Measurements from ENCODE around the gene THRAP3. TPM values are rescaled to one million over a fixed set of nuclear protein-coding genes. Genes with fewer than 3 reads are reported as not detected.

The THRAP3 gene
- total RNA-seq, 1 donor: 127 TPM

- no peaks in the 10 kb centered on the region for H3K9me3 ChIP-seq (ENCODE audit: low read depth, low read length)
- H3K27me3 ChIP-seq (ENCODE audit: insufficient read depth, low read length): no peaks in the 10 kb centered on the region
- H3K27ac ChIP-seq (ENCODE audit: low read depth, low read length): no peak overlapping the region
- H3K4me2 ChIP-seq (ENCODE audit: insufficient read depth, low read length): no peak overlapping the region
- H3K4me1 ChIP-seq (ENCODE audit: insufficient read depth, low read length): peaks cover 4% of the 10 kb centered on the region
- no peaks in the 10 kb centered on the region for H4K20me1 ChIP-seq (ENCODE audit: insufficient read depth, low read length)
- no peak for TF ChIP-seq CTCF (IDR thresholded peaks at IDR 0.05; ENCODE audit: extremely low read depth, low read depth, low read length)
- no peaks in the 10 kb centered on the region for H3K79me2 ChIP-seq (ENCODE audit: insufficient read depth, low read length)
- H3K36me3 ChIP-seq (ENCODE audit: insufficient read depth, low read length): no peaks in the 10 kb centered on the region
- no peak overlapping the region for H2AFZ ChIP-seq (ENCODE audit: low read length)
- peak; percentile 89 for DNase-seq (ENCODE audit: insufficient read length, low spot score, missing footprints)
- H3K4me3 ChIP-seq (ENCODE audit: insufficient read depth, low read length): no peak overlapping the region
Measured at GRCh38 chr1:36327421-36328087, 103.3 kb downstream of the THRAP3 start.

- Histone ChIP-seq H3K27me3 (ENCODE audit: insufficient read depth, low read length) (no peaks in the 10 kb centered on the region), H3K4me2 (ENCODE audit: insufficient read depth, low read length) (no peak overlapping the region), H3K9me3 (ENCODE audit: low read depth, low read length) (no peaks in the 10 kb centered on the region), H4K20me1 (ENCODE audit: insufficient read depth, low read length) (no peaks in the 10 kb centered on the region), H3K79me2 (ENCODE audit: insufficient read depth, low read length) (no peaks in the 10 kb centered on the region), H3K4me3 (ENCODE audit: insufficient read depth, low read length) (no peak overlapping the region), H3K4me1 (ENCODE audit: insufficient read depth, low read length) (peaks cover 4% of the 10 kb centered on the region), H3K27ac (ENCODE audit: low read depth, low read length) (no peak overlapping the region), H2AFZ (ENCODE audit: low read length) (no peak overlapping the region), H3K36me3 (ENCODE audit: insufficient read depth, low read length) (no peaks in the 10 kb centered on the region)
- no peak for TF ChIP-seq CTCF (IDR thresholded peaks at IDR 0.05; ENCODE audit: extremely low read depth, low read depth, low read length)
- DNase-seq (ENCODE audit: insufficient read length, low spot score, missing footprints): peak; percentile 50
Measured at GRCh38 chr1:36328088-36328480, 103.8 kb downstream of the THRAP3 start.

GRCh38 chr1:36328713-36329112 lies 104.5 kb downstream of the THRAP3 start:
- Histone ChIP-seq H3K27ac (ENCODE audit: low read depth, low read length) (no peak overlapping the region), H3K9me3 (ENCODE audit: low read depth, low read length) (no peaks in the 10 kb centered on the region)
- peak; percentile 74 for DNase-seq (ENCODE audit: insufficient read length, low spot score, missing footprints)

GRCh38 chr1:36329817-36330216 lies 105.6 kb downstream of the THRAP3 start:
- Histone ChIP-seq H2AFZ (ENCODE audit: low read length) (no peak overlapping the region), H3K9me3 (ENCODE audit: low read depth, low read length) (no peaks in the 10 kb centered on the region), H3K27ac (ENCODE audit: low read depth, low read length) (no peak overlapping the region), H3K4me1 (ENCODE audit: insufficient read depth, low read length) (no peaks in the 10 kb centered on the region), H3K36me3 (ENCODE audit: insufficient read depth, low read length) (no peaks in the 10 kb centered on the region), H3K4me3 (ENCODE audit: insufficient read depth, low read length) (no peak overlapping the region), H4K20me1 (ENCODE audit: insufficient read depth, low read length) (peaks cover under 1% of the 10 kb centered on the region), H3K27me3 (ENCODE audit: insufficient read depth, low read length) (no peaks in the 10 kb centered on the region), H3K79me2 (ENCODE audit: insufficient read depth, low read length) (no peaks in the 10 kb centered on the region), H3K4me2 (ENCODE audit: insufficient read depth, low read length) (no peak overlapping the region)
- TF ChIP-seq CTCF (IDR thresholded peaks at IDR 0.05; ENCODE audit: extremely low read depth, low read depth, low read length): no peak
- no peak for DNase-seq (ENCODE audit: insufficient read length, low spot score, missing footprints)

More at GRCh38 chr1:36328713-36329112, 104.5 kb downstream of the THRAP3 start:
- Histone ChIP-seq H3K4me2 (ENCODE audit: insufficient read depth, low read length) (no peak overlapping the region), H4K20me1 (ENCODE audit: insufficient read depth, low read length) (no peaks in the 10 kb centered on the region), H3K36me3 (ENCODE audit: insufficient read depth, low read length) (no peaks in the 10 kb centered on the region), H3K4me3 (ENCODE audit: insufficient read depth, low read length) (no peak overlapping the region), H3K4me1 (ENCODE audit: insufficient read depth, low read length) (peaks cover 4% of the 10 kb centered on the region), H3K79me2 (ENCODE audit: insufficient read depth, low read length) (no peaks in the 10 kb centered on the region), H2AFZ (ENCODE audit: low read length) (no peak overlapping the region), H3K27me3 (ENCODE audit: insufficient read depth, low read length) (no peaks in the 10 kb centered on the region)
- no peak for TF ChIP-seq CTCF (IDR thresholded peaks at IDR 0.05; ENCODE audit: extremely low read depth, low read depth, low read length)
